HEK293T (cell line): ENCODE data around the gene PDE6B.

Experiments
- ARNT ChIP-seq: fragments of 450-650 bp; IDR thresholded peaks from 2 replicates; pipeline ENCODE4 v1.6.1; 2017; ENCODE audit warnings: mild to moderate bottlenecking
- BHLHE40 ChIP-seq: fragments of 450-650 bp; IDR thresholded peaks from 2 replicates; pipeline ENCODE4 v1.6.1; 2016; ENCODE audit warnings: mild to moderate bottlenecking, moderate library complexity, borderline replicate concordance
- CTBP1 ChIP-seq: fragments of 450-650 bp; IDR thresholded peaks from 2 replicates; pipeline ENCODE4 v1.6.1; 2016; ENCODE audit warnings: borderline replicate concordance
- FOXA1 ChIP-seq: fragments of 450-650 bp; IDR thresholded peaks from 2 replicates; pipeline ENCODE4 v1.6.1; 2016; ENCODE audit warnings: mild to moderate bottlenecking
- HDGF ChIP-seq: fragments of 450-650 bp; IDR thresholded peaks from 2 replicates; pipeline ENCODE4 v1.6.1; 2017; ENCODE audit warnings: antibody characterized with exemption, borderline replicate concordance
- LEF1 ChIP-seq: fragments of 450-650 bp; IDR thresholded peaks from 2 replicates; pipeline ENCODE4 v1.6.1; 2017; ENCODE audit warnings: mild to moderate bottlenecking, borderline replicate concordance
- SP1 ChIP-seq: fragments of 450-650 bp; IDR thresholded peaks from 2 replicates; pipeline ENCODE4 v1.6.1; 2017
- TARDBP ChIP-seq: fragments of 450-650 bp; IDR thresholded peaks from 2 replicates; pipeline ENCODE4 v1.6.1; 2016
- ZNF384 ChIP-seq: fragments of 450-650 bp; IDR thresholded peaks from 2 replicates; pipeline ENCODE4 v1.6.1; 2016

DNA sequence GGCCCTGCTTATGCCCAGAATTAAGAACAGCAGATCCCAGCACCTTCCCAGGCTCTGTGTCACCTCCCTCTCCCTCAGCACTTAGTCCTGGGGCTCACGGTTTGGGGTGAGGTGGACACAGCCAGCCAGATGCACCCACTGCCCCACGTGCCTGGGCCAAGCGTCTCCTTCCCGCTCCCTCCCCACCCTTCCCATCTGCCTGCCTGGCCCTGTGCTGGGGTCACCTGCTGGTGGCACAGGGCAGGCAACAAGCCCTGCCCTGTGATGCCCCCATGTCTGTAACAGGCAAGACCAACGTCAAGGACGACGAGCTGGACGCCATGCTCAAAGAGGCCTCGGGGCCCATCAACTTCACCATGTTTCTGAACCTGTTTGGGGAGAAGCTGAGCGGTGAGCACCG, 54.3 kb downstream of the PDE6B start:
- TF ChIP-seq HDGF = no peak
- TF ChIP-seq ZNF384 = no peak
- no peak for TF ChIP-seq FOXA1
- TF ChIP-seq TARDBP = no peak
- TF ChIP-seq CTBP1 = no peak
- no peak for TF ChIP-seq SP1
- TF ChIP-seq BHLHE40 = no peak
- TF ChIP-seq ARNT = no peak
- no peak for TF ChIP-seq LEF1
